Neural progenitor cell (in vitro differentiated cells): ENCODE data around the gene ZNF790.

ENCODE experiments used
- CTCF ChIP-seq: fragments of 200-600 bp; sonication (generic); IDR thresholded peaks from 2 replicates; pipeline ENCODE4 v1.5.1; 2017; ENCODE audit warnings: antibody characterized with exemption, mild to moderate bottlenecking
- EZH2 ChIP-seq: fragments of 200-600 bp; sonication (generic); IDR thresholded peaks from 2 replicates; pipeline ENCODE4 v1.6.1; 2017; ENCODE audit warnings: antibody characterized with exemption, mild to moderate bottlenecking, moderate library complexity
- EZH2phosphoT487 ChIP-seq: fragments of 200-600 bp; sonication (generic); IDR thresholded peaks from 2 replicates; pipeline ENCODE4 v1.6.1; 2017; ENCODE audit warnings: antibody characterized with exemption

GRCh38 chr19:36772311-36773222, 65.6 kb downstream of the ZNF790 start, which contains the start of gene ZNF850:
- TF ChIP-seq CTCF (no peak), EZH2 (no peak), EZH2phosphoT487 (no peak)
